K562 (cell line): ENCODE data around the gene STUB1. TPM values are rescaled to one million over a fixed set of nuclear protein-coding genes. Genes with fewer than 3 reads are reported as not detected.

ENCODE experiments used
- BHLHE40 ChIP-seq: IDR thresholded peaks from 2 replicates; pipeline ENCODE4 v1.6.1; 2011; ENCODE audit warnings: low read length, improper control_type of control experiment
- BRD4 ChIP-seq: fragments of 200-600 bp; sonication (generic); IDR thresholded peaks from 2 replicates; pipeline ENCODE4 v1.6.1; 2017; ENCODE audit warnings: inconsistent platforms
- ELF1 ChIP-seq: fragments of 200-800 bp; sonication (Bioruptor generic); IDR thresholded peaks from 2 replicates; pipeline ENCODE4 v1.6.1; 2016; ENCODE audit warnings: missing genetic modification characterization, missing compliant biosample characterization
- ETS1 ChIP-seq: conservative IDR thresholded peaks from 2 replicates; pipeline ENCODE4 v1.6.1; 2011; ENCODE audit warnings: low read depth, mild to moderate bottlenecking, low read length; ENCODE audit not compliant: control insufficient read depth
- ETS2 ChIP-seq: IDR thresholded peaks from 2 replicates; pipeline ENCODE4 v1.6.1; 2016; ENCODE audit warnings: borderline replicate concordance, missing genetic modification characterization, mild to moderate bottlenecking, moderate library complexity, missing compliant biosample characterization; ENCODE audit not compliant: poor library complexity, severe bottlenecking
- ID3 ChIP-seq, 2 experiments: fragments of 250-450 bp in 1 of 2; fragments of 450-650 bp in 1 of 2; sonication (Bioruptor Pico) in 1 of 2; IDR thresholded peaks; 2 replicates each; pipeline versions ENCODE4 v1.6.1 to v1.8.0; 2016 to 2021; ENCODE audit warnings: mild to moderate bottlenecking in 2 of 2, moderate library complexity in 2 of 2, missing compliant biosample characterization in 1 of 2, missing genetic modification characterization in 1 of 2
- LEF1 ChIP-seq: fragments of 450-650 bp; IDR thresholded peaks from 2 replicates; pipeline ENCODE4 v1.6.1; 2016; ENCODE audit warnings: mild to moderate bottlenecking
- PHB ChIP-seq: fragments of 250-450 bp; sonication (Bioruptor Pico); IDR thresholded peaks from 2 replicates; pipeline ENCODE4 v1.5.0; 2021
- SMAD2 ChIP-seq: fragments of 150-350 bp; IDR thresholded peaks from 2 replicates; pipeline ENCODE4 v1.6.1; 2014; ENCODE audit warnings: low read depth, mild to moderate bottlenecking, low read length
- SMAD4 ChIP-seq: fragments of 250-450 bp; sonication (Bioruptor Pico); conservative IDR thresholded peaks from 2 replicates; pipeline ENCODE4 v1.8.0; 2021; ENCODE audit warnings: inconsistent platforms, mild to moderate bottlenecking, moderate library complexity
- TBP ChIP-seq: optimal IDR thresholded peaks from 2 replicates; pipeline ENCODE3; 2011; ENCODE audit warnings: low read depth, low read length, improper control_type of control experiment
- YY1 ChIP-seq, 3 experiments: IDR thresholded peaks; 2 replicates each; pipeline ENCODE4 v1.6.1; 2011; ENCODE audit warnings: low read length in 2 of 3, mild to moderate bottlenecking in 2 of 3, moderate library complexity in 2 of 3, borderline replicate concordance in 1 of 3, control low read depth in 1 of 3, low read depth in 1 of 3; ENCODE audit not compliant: insufficient read depth in 3 of 3, insufficient replicate concordance in 2 of 3, control insufficient read depth in 1 of 3, insufficient read length in 1 of 3; ENCODE audit errors: extremely low read depth in 1 of 3
- ZFP30 ChIP-seq: fragments of 250-450 bp; sonication (Bioruptor Pico); IDR thresholded peaks from 2 replicates; pipeline ENCODE4 v1.8.0; 2022; ENCODE audit warnings: moderate library complexity, mild to moderate bottlenecking, inconsistent platforms, borderline replicate concordance
- ZNF12 ChIP-seq: sonication (generic); formaldehyde crosslinking; IDR thresholded peaks from 2 replicates; pipeline ENCODE4 v1.4.0; 2020; ENCODE audit warnings: mild to moderate bottlenecking, missing genetic modification reagents
- ZNF445 ChIP-seq: fragments of 250-450 bp; sonication (Bioruptor Pico); IDR thresholded peaks from 2 replicates; pipeline ENCODE4 v1.4.0; 2020; ENCODE audit warnings: low read depth, mild to moderate bottlenecking, moderate library complexity
- polyA plus RNA-seq, 8 experiments: library from polyadenylated mRNA; depleted of rRNA in 4 of 8; stranded (reverse) in 5 of 8; unstranded in 3 of 8; fragments of >200 nt; fragmentation: Nextera tagmentation in 2 of 8; fragmentation: Illumina TruSeq in 1 of 8; extraction: Ambion mirVana in 2 of 8; extraction: Trizol in 1 of 8; gene quantifications; 2 replicates each; pipeline versions ENCODE4 v1.2.1 to v1.2.3, GENCODE V29; 2011 to 2014; ENCODE audit warnings: inconsistent platforms in 1 of 8, missing spikeins in 1 of 8
- total RNA-seq, 7 experiments: library from RNA; depleted of rRNA in 6 of 7; stranded (reverse); fragments of >200 nt in 6 of 7; fragmentation: Illumina TruSeq in 2 of 7; extraction: Trizol in 2 of 7; gene quantifications; 2 replicates each; pipeline versions ENCODE4 v1.2.1 to v1.2.3, GENCODE V29; 2011 to 2021; ENCODE audit warnings: low replicate concordance in 1 of 7
- TF ChIP-seq, protein P1 (sequence below), 2 experiments: fragments of 450-650 bp; formaldehyde crosslinking in 1 of 2; IDR thresholded peaks; 2 replicates each; pipeline versions ENCODE4 v1.4.0 to v1.6.1; 2014 to 2020; ENCODE audit warnings: mild to moderate bottlenecking in 2 of 2, borderline replicate concordance in 1 of 2, low read depth in 1 of 2

The STUB1 gene
- total and polyA plus RNA-seq, 9 of the 15 experiments (the other 6 are each of a cell fraction or from before 2014, with no cell fraction given) = 10.6 to 251 (median 152) TPM

- TF ChIP-seq, protein P1, sequence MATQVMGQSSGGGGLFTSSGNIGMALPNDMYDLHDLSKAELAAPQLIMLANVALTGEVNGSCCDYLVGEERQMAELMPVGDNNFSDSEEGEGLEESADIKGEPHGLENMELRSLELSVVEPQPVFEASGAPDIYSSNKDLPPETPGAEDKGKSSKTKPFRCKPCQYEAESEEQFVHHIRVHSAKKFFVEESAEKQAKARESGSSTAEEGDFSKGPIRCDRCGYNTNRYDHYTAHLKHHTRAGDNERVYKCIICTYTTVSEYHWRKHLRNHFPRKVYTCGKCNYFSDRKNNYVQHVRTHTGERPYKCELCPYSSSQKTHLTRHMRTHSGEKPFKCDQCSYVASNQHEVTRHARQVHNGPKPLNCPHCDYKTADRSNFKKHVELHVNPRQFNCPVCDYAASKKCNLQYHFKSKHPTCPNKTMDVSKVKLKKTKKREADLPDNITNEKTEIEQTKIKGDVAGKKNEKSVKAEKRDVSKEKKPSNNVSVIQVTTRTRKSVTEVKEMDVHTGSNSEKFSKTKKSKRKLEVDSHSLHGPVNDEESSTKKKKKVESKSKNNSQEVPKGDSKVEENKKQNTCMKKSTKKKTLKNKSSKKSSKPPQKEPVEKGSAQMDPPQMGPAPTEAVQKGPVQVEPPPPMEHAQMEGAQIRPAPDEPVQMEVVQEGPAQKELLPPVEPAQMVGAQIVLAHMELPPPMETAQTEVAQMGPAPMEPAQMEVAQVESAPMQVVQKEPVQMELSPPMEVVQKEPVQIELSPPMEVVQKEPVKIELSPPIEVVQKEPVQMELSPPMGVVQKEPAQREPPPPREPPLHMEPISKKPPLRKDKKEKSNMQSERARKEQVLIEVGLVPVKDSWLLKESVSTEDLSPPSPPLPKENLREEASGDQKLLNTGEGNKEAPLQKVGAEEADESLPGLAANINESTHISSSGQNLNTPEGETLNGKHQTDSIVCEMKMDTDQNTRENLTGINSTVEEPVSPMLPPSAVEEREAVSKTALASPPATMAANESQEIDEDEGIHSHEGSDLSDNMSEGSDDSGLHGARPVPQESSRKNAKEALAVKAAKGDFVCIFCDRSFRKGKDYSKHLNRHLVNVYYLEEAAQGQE (IDR thresholded peaks at IDR 0.05; ENCODE audit: borderline replicate concordance) = no peak
- TF ChIP-seq, protein P1 (CRISPR knock-in tag; IDR thresholded peaks at IDR 0.05; ENCODE audit: low read depth) = no peak
- TF ChIP-seq BHLHE40 (no peak), SMAD2 (no peak), YY1 (IDR thresholded peaks at IDR 0.05; ENCODE audit: borderline replicate concordance in 1 of 3, control insufficient read depth in 1 of 3, extremely low read depth in 1 of 3, insufficient read depth in 3 of 3, insufficient read length in 1 of 3, insufficient replicate concordance in 2 of 3, low read depth in 1 of 3, low read length in 2 of 3) (peak in 2 of 3 experiments; percentile 8 to 17), ETS1 (0 out of 2 replicates have a peak, but pooled peaks have one; percentile 30), ZNF445 (no peak), PHB (CRISPR knock-in tag) (no peak), BRD4 (no peak), ETS2 (tag) (no peak), ZFP30 (no peak), LEF1 (no peak), ZNF12 (CRISPR knock-in tag) (no peak), SMAD4 (no peak), ELF1 (tag) (no peak), TBP (peak; percentile 49), ID3 (CRISPR knock-in tag; IDR thresholded peaks at IDR 0.05) (no peak), ID3 (tag; IDR thresholded peaks at IDR 0.05) (no peak)
Observed at GRCh38 chr16:678858-679813, 1.1 kb upstream of the STUB1 start (continued).
